Peyer's patch (tissue), 4 donors: ENCODE results near the gene TSPO2. TPM values are rescaled to one million over a fixed set of nuclear protein-coding genes. Genes with fewer than 3 reads are reported as not detected.

ENCODE experiments used
- DNase-seq, 3 donors: peaks; one replicate each; pipeline ENCODE4 v3.0.0-alpha.2; 2017 to 2019
- H3K27ac ChIP-seq, 4 donors: fragments of 200-600 bp; sonication (generic); one replicate each; pipeline ENCODE4 v1.5.1; 2016 to 2019
- H3K27me3 ChIP-seq, 2 donors: fragments of 200-600 bp; sonication (generic); one replicate each; pipeline ENCODE4 v1.5.1; 2019
- H3K36me3 ChIP-seq, 3 donors: fragments of 200-600 bp; sonication (generic); one replicate each; pipeline ENCODE4 v1.5.1; 2016 to 2019
- H3K4me1 ChIP-seq, 4 donors: fragments of 200-600 bp; sonication (generic); one replicate each; pipeline ENCODE4 v1.5.1; 2016 to 2019
- H3K4me3 ChIP-seq, 4 donors: fragments of 200-600 bp; sonication (generic); 1 replicate in 3 of 4; 2 replicates in 1 of 4; pipeline ENCODE4 v1.5.1; 2016 to 2019; ENCODE audit warnings: mild to moderate bottlenecking in 1 of 4
- H3K9me3 ChIP-seq, 4 donors: fragments of 200-600 bp; sonication (generic); one replicate each; pipeline ENCODE4 v1.5.1; 2016 to 2019; ENCODE audit warnings: mild to moderate bottlenecking in 1 of 4
- POLR2A ChIP-seq, 2 donors: fragments of 450-650 bp; IDR thresholded peaks; one replicate each; pipeline ENCODE4 v1.5.1; 2017; ENCODE audit warnings: antibody characterized with exemption in 2 of 2, mild to moderate bottlenecking in 2 of 2, moderate library complexity in 2 of 2
- total RNA-seq, 4 donors: library from RNA; depleted of rRNA; stranded (reverse); fragments of >200 nt; gene quantifications; one replicate each; pipeline ENCODE4 v1.1.0, GENCODE V29; 2016
- TF ChIP-seq, protein P1 (sequence below), 6 experiments: fragments of 450-650 bp in 4 of 6; fragments of 200-600 bp in 2 of 6; sonication (generic) in 1 of 6; IDR thresholded peaks; one replicate each; pipeline ENCODE4 v1.5.1; 2017 to 2019; ENCODE audit warnings: antibody characterized with exemption in 6 of 6, mild to moderate bottlenecking in 3 of 6, moderate library complexity in 1 of 6

The TSPO2 gene, protein sequence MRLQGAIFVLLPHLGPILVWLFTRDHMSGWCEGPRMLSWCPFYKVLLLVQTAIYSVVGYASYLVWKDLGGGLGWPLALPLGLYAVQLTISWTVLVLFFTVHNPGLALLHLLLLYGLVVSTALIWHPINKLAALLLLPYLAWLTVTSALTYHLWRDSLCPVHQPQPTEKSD
- not detected for total RNA-seq

GRCh38 chr6:41042226-41043055 lies at the start of gene TSPO2:
TSS of gene TSPO2 (plus strand) at chr6:41042467. CDS start at chr6:41042986, 519 bp downstream.
- H3K36me3 ChIP-seq = no peaks in the 10 kb centered on the region
- H3K27ac ChIP-seq = peak within 1 kb of the TSS in 2 of 4 donors; percentile 69 to 88
- H3K4me1 ChIP-seq = peaks cover 0 to 19% (median 2%) of the 10 kb centered on the region in 4 donors
- TF ChIP-seq, protein P1, sequence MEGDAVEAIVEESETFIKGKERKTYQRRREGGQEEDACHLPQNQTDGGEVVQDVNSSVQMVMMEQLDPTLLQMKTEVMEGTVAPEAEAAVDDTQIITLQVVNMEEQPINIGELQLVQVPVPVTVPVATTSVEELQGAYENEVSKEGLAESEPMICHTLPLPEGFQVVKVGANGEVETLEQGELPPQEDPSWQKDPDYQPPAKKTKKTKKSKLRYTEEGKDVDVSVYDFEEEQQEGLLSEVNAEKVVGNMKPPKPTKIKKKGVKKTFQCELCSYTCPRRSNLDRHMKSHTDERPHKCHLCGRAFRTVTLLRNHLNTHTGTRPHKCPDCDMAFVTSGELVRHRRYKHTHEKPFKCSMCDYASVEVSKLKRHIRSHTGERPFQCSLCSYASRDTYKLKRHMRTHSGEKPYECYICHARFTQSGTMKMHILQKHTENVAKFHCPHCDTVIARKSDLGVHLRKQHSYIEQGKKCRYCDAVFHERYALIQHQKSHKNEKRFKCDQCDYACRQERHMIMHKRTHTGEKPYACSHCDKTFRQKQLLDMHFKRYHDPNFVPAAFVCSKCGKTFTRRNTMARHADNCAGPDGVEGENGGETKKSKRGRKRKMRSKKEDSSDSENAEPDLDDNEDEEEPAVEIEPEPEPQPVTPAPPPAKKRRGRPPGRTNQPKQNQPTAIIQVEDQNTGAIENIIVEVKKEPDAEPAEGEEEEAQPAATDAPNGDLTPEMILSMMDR (IDR thresholded peaks at IDR 0.05) = no peak
- TF ChIP-seq POLR2A (IDR thresholded peaks at IDR 0.05) = no peak
- no peak within 1 kb of the TSS for H3K4me3 ChIP-seq
- H3K9me3 ChIP-seq = no peaks in the 10 kb centered on the region
- H3K27me3 ChIP-seq = no peaks in the 10 kb centered on the region
- no peak for DNase-seq

- no peaks in the 10 kb centered on the region for H3K36me3 ChIP-seq
- H3K4me3 ChIP-seq = no peak overlapping the region
- DNase-seq = no peak
- peaks cover 0 to 18% (median 0%) of the 10 kb centered on the region in 4 donors for H3K4me1 ChIP-seq
- H3K27ac ChIP-seq = no peak overlapping the region
- no peak for TF ChIP-seq POLR2A (IDR thresholded peaks at IDR 0.05)
- TF ChIP-seq, protein P1 (IDR thresholded peaks at IDR 0.05) = no peak
- no peaks in the 10 kb centered on the region for H3K27me3 ChIP-seq
- H3K9me3 ChIP-seq = no peaks in the 10 kb centered on the region
Observed at GRCh38 chr6:40992746-40993145, 49.5 kb upstream of the TSPO2 start.

DNA sequence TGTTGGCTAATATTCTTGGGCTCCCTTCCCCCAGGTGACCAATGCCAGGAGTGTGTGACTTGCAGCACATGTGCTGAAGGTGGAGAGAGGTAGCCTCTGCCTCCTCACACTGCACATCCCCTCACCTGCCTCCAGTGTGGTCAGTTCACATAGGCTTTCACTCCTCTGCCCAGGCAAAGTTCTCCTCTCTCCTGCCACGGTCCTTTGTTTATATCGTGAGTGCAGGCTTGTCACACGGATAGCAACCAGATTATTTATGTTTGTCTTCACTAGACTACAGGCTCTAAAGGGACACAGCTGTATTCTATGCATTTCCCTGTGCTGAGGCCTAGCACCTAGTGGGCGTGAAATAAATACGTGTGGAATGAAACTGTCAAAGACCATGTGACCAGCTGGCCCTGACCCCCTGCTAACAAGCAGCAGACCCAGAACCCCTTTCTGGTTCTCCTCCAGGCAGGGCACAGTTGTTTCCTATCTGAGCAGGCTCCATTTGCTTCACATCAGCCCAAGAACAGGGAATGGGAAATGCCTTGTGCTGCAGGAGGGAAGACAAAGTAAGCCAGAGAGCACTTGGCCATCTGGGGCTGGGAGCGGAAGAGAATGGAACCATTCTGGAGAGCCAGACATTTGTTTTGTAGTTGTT lies 45.6 kb upstream of the TSPO2 start:
- no peaks in the 10 kb centered on the region for H3K9me3 ChIP-seq
- peaks cover 0 to 19% (median 0%) of the 10 kb centered on the region in 4 donors for H3K4me1 ChIP-seq
- no peaks in the 10 kb centered on the region for H3K36me3 ChIP-seq
- DNase-seq = no peak
- no peak for TF ChIP-seq POLR2A (IDR thresholded peaks at IDR 0.05)
- TF ChIP-seq, protein P1 (IDR thresholded peaks at IDR 0.05) = no peak
- H3K27ac ChIP-seq = peak overlapping the region in 1 of 4 donors; percentile 48
- H3K4me3 ChIP-seq = no peak overlapping the region
- H3K27me3 ChIP-seq = no peaks in the 10 kb centered on the region

DNA sequence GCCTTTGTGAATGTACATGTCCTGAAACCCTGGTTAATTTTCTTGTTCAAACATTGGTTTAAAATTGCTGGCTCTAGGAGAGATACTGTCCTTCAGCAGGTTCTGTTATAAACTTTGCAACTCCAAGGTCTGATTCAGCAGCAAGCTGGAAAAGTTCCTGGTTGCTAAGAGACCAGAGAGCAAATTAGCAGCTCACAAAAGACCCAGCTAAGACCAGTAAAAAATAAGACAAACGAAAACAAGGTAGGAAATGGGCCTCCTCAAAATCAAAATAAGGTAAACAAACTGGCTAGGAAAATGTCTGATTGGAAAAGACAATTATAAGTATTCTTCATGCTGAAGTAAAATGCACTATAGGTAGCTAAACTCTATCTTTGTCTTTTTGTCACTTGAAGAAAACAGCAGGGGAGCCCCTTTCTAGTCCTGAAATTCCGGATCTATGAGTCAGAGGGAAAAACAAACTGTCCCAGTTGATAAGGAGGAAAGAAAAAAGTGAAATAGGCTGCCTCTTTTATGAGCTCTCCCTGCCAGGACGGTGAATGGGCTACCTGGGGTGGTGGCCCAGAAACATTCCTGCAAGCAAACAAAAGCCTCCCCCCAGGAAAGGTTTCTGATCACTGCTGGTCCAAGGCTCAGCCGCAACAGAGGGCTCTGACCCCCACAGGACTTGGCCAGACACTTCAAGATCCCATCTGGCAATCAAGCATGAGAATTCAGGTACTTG lies 44.9 kb upstream of the TSPO2 start:
- peak overlapping the region in 1 of 4 donors; percentile 48 for H3K27ac ChIP-seq
- H3K9me3 ChIP-seq = no peaks in the 10 kb centered on the region
- H3K4me1 ChIP-seq = peaks cover 0 to 19% (median 0%) of the 10 kb centered on the region in 4 donors
- no peak for TF ChIP-seq POLR2A (IDR thresholded peaks at IDR 0.05)
- TF ChIP-seq, protein P1 (IDR thresholded peaks at IDR 0.05) = no peak
- H3K4me3 ChIP-seq = no peak overlapping the region
- H3K36me3 ChIP-seq = no peaks in the 10 kb centered on the region
- DNase-seq = no peak
- no peaks in the 10 kb centered on the region for H3K27me3 ChIP-seq

- H3K9me3 ChIP-seq = no peaks in the 10 kb centered on the region
- no peak for TF ChIP-seq POLR2A (IDR thresholded peaks at IDR 0.05)
- TF ChIP-seq, protein P1 (IDR thresholded peaks at IDR 0.05) = no peak
- H3K27ac ChIP-seq = no peak overlapping the region
- no peaks in the 10 kb centered on the region for H3K27me3 ChIP-seq
- no peak overlapping the region for H3K4me3 ChIP-seq
- DNase-seq = no peak
- peaks cover 0 to 19% (median 0%) of the 10 kb centered on the region in 4 donors for H3K4me1 ChIP-seq
- no peaks in the 10 kb centered on the region for H3K36me3 ChIP-seq
Observed at GRCh38 chr6:40998661-40999060, 43.6 kb upstream of the TSPO2 start.
